ENCODE results near the gene CD8B. TPM values are rescaled to one million over a fixed set of nuclear protein-coding genes. Genes with fewer than 3 reads are reported as not detected.
A peak's percentile ranks its signal among the peaks of the same experiment; 100 is the strongest.

CD8B gene
- total and polyA plus RNA-seq, 2 donors (not counting 1 experiment from before 2014, with no cell fraction given) = not detected

- Histone ChIP-seq H2AFZ (ENCODE audit: low read length) (no peak overlapping the region), H3K4me1 (ENCODE audit: control insufficient read depth, extremely low read depth, insufficient read depth, low read length) (no peaks in the 10 kb centered on the region), H3K79me2 (ENCODE audit: control insufficient read depth, insufficient read depth, low read length) (no peaks in the 10 kb centered on the region), H3K4me2 (ENCODE audit: extremely low read depth, insufficient read depth, low read length) (no peak overlapping the region), H3K36me3 (ENCODE audit: control insufficient read depth, insufficient read depth, low read length) (no peaks in the 10 kb centered on the region), H3K9me3 (ENCODE audit: control insufficient read depth, insufficient read depth, low read depth, low read length) (no peaks in the 10 kb centered on the region), H3K27me3 (ENCODE audit: control insufficient read depth, insufficient read depth, low read length) (peaks cover 2% of the 10 kb centered on the region), H3K4me3 (replicated peaks in 1 of 4; ENCODE audit: control extremely low read depth in 1 of 4, insufficient read depth in 1 of 4, low read depth in 3 of 4, low read length in 4 of 4) (no peak overlapping the region), H3K9ac (ENCODE audit: insufficient read depth, low read length) (no peak overlapping the region), H4K20me1 (ENCODE audit: control insufficient read depth, extremely low read depth, insufficient read depth, low read length) (no peaks in the 10 kb centered on the region), H3K27ac (ENCODE audit: insufficient read depth, low read length) (no peak overlapping the region)
- no peak for DNase-seq (ENCODE audit: low read depth in 2 of 2)
- no peak for TF ChIP-seq EZH2 (IDR thresholded peaks at IDR 0.05; ENCODE audit: low read length, missing control alignments)
- no peak for TF ChIP-seq CTCF (conservative IDR thresholded peaks at IDR 0.05 in 1 of 2, IDR thresholded peaks at IDR 0.05 in 1 of 2; ENCODE audit: low read depth in 1 of 2, low read length in 2 of 2)
These were observed 29.2 kb downstream of the CD8B start for GRCh38 chr2:86832334-86833096.

- Histone ChIP-seq H3K9me3 (ENCODE audit: control insufficient read depth, insufficient read depth, low read depth, low read length) (no peaks in the 10 kb centered on the region), H3K9ac (ENCODE audit: insufficient read depth, low read length) (no peak overlapping the region), H3K27ac (ENCODE audit: insufficient read depth, low read length) (no peak overlapping the region), H4K20me1 (ENCODE audit: control insufficient read depth, extremely low read depth, insufficient read depth, low read length) (no peaks in the 10 kb centered on the region), H3K4me2 (ENCODE audit: extremely low read depth, insufficient read depth, low read length) (no peak overlapping the region), H2AFZ (ENCODE audit: low read length) (no peak overlapping the region), H3K27me3 (ENCODE audit: control insufficient read depth, insufficient read depth, low read length) (peaks cover 2% of the 10 kb centered on the region), H3K79me2 (ENCODE audit: control insufficient read depth, insufficient read depth, low read length) (no peaks in the 10 kb centered on the region), H3K4me3 (replicated peaks in 1 of 4; ENCODE audit: control extremely low read depth in 1 of 4, insufficient read depth in 1 of 4, low read depth in 3 of 4, low read length in 4 of 4) (peak overlapping the region in 1 of 4 experiments; percentile 6), H3K36me3 (ENCODE audit: control insufficient read depth, insufficient read depth, low read length) (no peaks in the 10 kb centered on the region), H3K4me1 (ENCODE audit: control insufficient read depth, extremely low read depth, insufficient read depth, low read length) (no peaks in the 10 kb centered on the region)
- TF ChIP-seq EZH2 (IDR thresholded peaks at IDR 0.05; ENCODE audit: low read length, missing control alignments) (no peak), CTCF (conservative IDR thresholded peaks at IDR 0.05 in 1 of 2, IDR thresholded peaks at IDR 0.05 in 1 of 2; ENCODE audit: low read depth in 1 of 2, low read length in 2 of 2) (no peak)
- no peak for DNase-seq (ENCODE audit: low read depth in 2 of 2)
These were observed 30.1 kb downstream of the CD8B start for GRCh38 chr2:86831537-86831936.

GRCh38 chr2:86826951-86827350 is 34.7 kb downstream of the CD8B start:
- Histone ChIP-seq H2AFZ (ENCODE audit: low read length) (no peak overlapping the region), H3K9ac (ENCODE audit: insufficient read depth, low read length) (no peak overlapping the region), H3K4me1 (ENCODE audit: control insufficient read depth, extremely low read depth, insufficient read depth, low read length) (no peaks in the 10 kb centered on the region), H3K4me3 (replicated peaks in 1 of 4; ENCODE audit: control extremely low read depth in 1 of 4, insufficient read depth in 1 of 4, low read depth in 3 of 4, low read length in 4 of 4) (no peak overlapping the region), H3K27me3 (ENCODE audit: control insufficient read depth, insufficient read depth, low read length) (peaks cover 2% of the 10 kb centered on the region), H3K27ac (ENCODE audit: insufficient read depth, low read length) (no peak overlapping the region), H3K79me2 (ENCODE audit: control insufficient read depth, insufficient read depth, low read length) (no peaks in the 10 kb centered on the region), H4K20me1 (ENCODE audit: control insufficient read depth, extremely low read depth, insufficient read depth, low read length) (no peaks in the 10 kb centered on the region), H3K9me3 (ENCODE audit: control insufficient read depth, insufficient read depth, low read depth, low read length) (no peaks in the 10 kb centered on the region), H3K4me2 (ENCODE audit: extremely low read depth, insufficient read depth, low read length) (no peak overlapping the region), H3K36me3 (ENCODE audit: control insufficient read depth, insufficient read depth, low read length) (no peaks in the 10 kb centered on the region)
- TF ChIP-seq EZH2 (IDR thresholded peaks at IDR 0.05; ENCODE audit: low read length, missing control alignments) = no peak
- TF ChIP-seq CTCF (conservative IDR thresholded peaks at IDR 0.05 in 1 of 2, IDR thresholded peaks at IDR 0.05 in 1 of 2; ENCODE audit: low read depth in 1 of 2, low read length in 2 of 2) = no peak
- DNase-seq (ENCODE audit: low read depth in 2 of 2) = no peak
